Progenitor cell of endocrine pancreas (in vitro differentiated cells): ENCODE data around the gene STX8. TPM values are rescaled to one million over a fixed set of nuclear protein-coding genes. Genes with fewer than 3 reads are reported as not detected.
"Not testable (repeated sequence)": the region's sequence is repeated elsewhere in the genome, so short reads cannot be mapped to it uniquely, and the experiment has no call there.

Experiments used
- DNase-seq: peaks from one replicate; pipeline ENCODE4 v3.0.0; 2021; ENCODE audit warnings: low spot score; ENCODE audit not compliant: unreplicated experiment
- H3K27ac Mint-ChIP-seq: 2 replicates; pipeline ENCODE4 v1.8.0; 2021; ENCODE audit warnings: mild to moderate bottlenecking, moderate library complexity, mixed read lengths
- H3K27me3 Mint-ChIP-seq: 2 replicates; pipeline ENCODE4 v1.8.0; 2021; ENCODE audit warnings: mixed read lengths
- H3K36me3 Mint-ChIP-seq: 2 replicates; pipeline ENCODE4 v1.8.0; 2022; ENCODE audit warnings: mixed read lengths; ENCODE audit not compliant: insufficient read depth
- H3K4me1 Mint-ChIP-seq: 2 replicates; pipeline ENCODE4 v1.8.0; 2021; ENCODE audit warnings: low read depth, mixed read lengths
- H3K4me3 Mint-ChIP-seq: 2 replicates; pipeline ENCODE4 v1.8.0; 2021; ENCODE audit warnings: low read depth, mild to moderate bottlenecking, moderate library complexity, mixed read lengths
- H3K9me3 Mint-ChIP-seq: 2 replicates; pipeline ENCODE4 v1.8.0; 2021; ENCODE audit warnings: low read depth, mixed read lengths
- total RNA-seq: library from RNA; stranded (reverse); gene quantifications from 2 replicates; pipeline ENCODE4 v1.2.1, GENCODE V29; 2021
- TF ChIP-seq, protein P1 (sequence below): fragments of 200-600 bp; sonication (generic); IDR thresholded peaks from one replicate; pipeline ENCODE4 v1.5.0; 2021; ENCODE audit warnings: antibody characterized with exemption, mild to moderate bottlenecking; ENCODE audit not compliant: unreplicated experiment

The STX8 gene
- total RNA-seq, 1 donor from 2014 or later, result 63.4 TPM

- Mint-ChIP-seq H3K4me1 (peaks cover 2% of the 10 kb centered on the region), H3K27ac (no peak overlapping the region), H3K4me3 (no peak overlapping the region), H3K36me3 (peaks cover 27% of the 10 kb centered on the region), H3K9me3 (no peaks in the 10 kb centered on the region), H3K27me3 (no peaks in the 10 kb centered on the region)
- no peak for DNase-seq
- TF ChIP-seq, protein P1, sequence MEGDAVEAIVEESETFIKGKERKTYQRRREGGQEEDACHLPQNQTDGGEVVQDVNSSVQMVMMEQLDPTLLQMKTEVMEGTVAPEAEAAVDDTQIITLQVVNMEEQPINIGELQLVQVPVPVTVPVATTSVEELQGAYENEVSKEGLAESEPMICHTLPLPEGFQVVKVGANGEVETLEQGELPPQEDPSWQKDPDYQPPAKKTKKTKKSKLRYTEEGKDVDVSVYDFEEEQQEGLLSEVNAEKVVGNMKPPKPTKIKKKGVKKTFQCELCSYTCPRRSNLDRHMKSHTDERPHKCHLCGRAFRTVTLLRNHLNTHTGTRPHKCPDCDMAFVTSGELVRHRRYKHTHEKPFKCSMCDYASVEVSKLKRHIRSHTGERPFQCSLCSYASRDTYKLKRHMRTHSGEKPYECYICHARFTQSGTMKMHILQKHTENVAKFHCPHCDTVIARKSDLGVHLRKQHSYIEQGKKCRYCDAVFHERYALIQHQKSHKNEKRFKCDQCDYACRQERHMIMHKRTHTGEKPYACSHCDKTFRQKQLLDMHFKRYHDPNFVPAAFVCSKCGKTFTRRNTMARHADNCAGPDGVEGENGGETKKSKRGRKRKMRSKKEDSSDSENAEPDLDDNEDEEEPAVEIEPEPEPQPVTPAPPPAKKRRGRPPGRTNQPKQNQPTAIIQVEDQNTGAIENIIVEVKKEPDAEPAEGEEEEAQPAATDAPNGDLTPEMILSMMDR, result no peak
Observed at GRCh38 chr17:9566067-9566466, 9.6 kb downstream of the STX8 start.

- peaks cover 26% of the 10 kb centered on the region for H3K36me3 Mint-ChIP-seq
- H3K4me3 Mint-ChIP-seq, result no peak overlapping the region
- peaks cover 2% of the 10 kb centered on the region for H3K4me1 Mint-ChIP-seq
- H3K27ac Mint-ChIP-seq, result no peak overlapping the region
- H3K27me3 Mint-ChIP-seq, result no peaks in the 10 kb centered on the region
- no peak for DNase-seq
- TF ChIP-seq, protein P1, result no peak
- H3K9me3 Mint-ChIP-seq, result no peaks in the 10 kb centered on the region
Observed at GRCh38 chr17:9564104-9564503, 11.5 kb downstream of the STX8 start.

GRCh38 chr17:9557857-9558256 lies 17.8 kb downstream of the STX8 start:
- Mint-ChIP-seq H3K4me3 (no peak overlapping the region), H3K36me3 (peaks cover 5% of the 10 kb centered on the region)
- TF ChIP-seq, protein P1, result no peak

GRCh38 chr17:9557161-9557755 lies 18.4 kb downstream of the STX8 start:
- Mint-ChIP-seq H3K9me3 (no peaks in the 10 kb centered on the region), H3K27ac (no peak overlapping the region), H3K4me1 (peaks cover 3% of the 10 kb centered on the region), H3K36me3 (peaks cover under 1% of the 10 kb centered on the region), H3K4me3 (no peak overlapping the region), H3K27me3 (no peaks in the 10 kb centered on the region)
- TF ChIP-seq, protein P1, result no peak
- DNase-seq, result no peak

More at GRCh38 chr17:9557857-9558256, 17.8 kb downstream of the STX8 start:
- no peaks in the 10 kb centered on the region for H3K9me3 Mint-ChIP-seq
- peaks cover 3% of the 10 kb centered on the region for H3K4me1 Mint-ChIP-seq
- no peak for DNase-seq
- H3K27me3 Mint-ChIP-seq, result no peaks in the 10 kb centered on the region
- no peak overlapping the region for H3K27ac Mint-ChIP-seq

GRCh38 chr17:9554715-9555114 lies 20.9 kb downstream of the STX8 start:
- not testable (repeated sequence) for H3K4me1 Mint-ChIP-seq, H3K27ac Mint-ChIP-seq, H3K36me3 Mint-ChIP-seq, H3K4me3 Mint-ChIP-seq, H3K27me3 Mint-ChIP-seq, H3K9me3 Mint-ChIP-seq
- DNase-seq, result peak; percentile 39
- TF ChIP-seq, protein P1, result peak; percentile 62
